OCI-LY1 (cell line): ENCODE results near the gene S100A1.

Experiments
- CTCF ChIP-seq: fragments of 200-600 bp; sonication (generic), shearing (Covaris generic); IDR thresholded peaks from 2 replicates; pipeline ENCODE4 v1.5.1; 2017; ENCODE audit warnings: mild to moderate bottlenecking, antibody characterized with exemption, low read length, moderate library complexity, mixed read lengths
- EZH2 ChIP-seq: fragments of 200-600 bp; sonication (generic), shearing (Covaris generic); IDR thresholded peaks from 2 replicates; pipeline ENCODE4 v1.8.0; 2017; ENCODE audit warnings: borderline replicate concordance, mixed run types, mild to moderate bottlenecking, antibody characterized with exemption, low read length, moderate library complexity, mixed read lengths

GRCh38 chr1:153627715-153628626 is at the start of gene S100A1:
- TF ChIP-seq CTCF = no peak; the same call in none of the 2 replicates
- no peak for TF ChIP-seq EZH2
